NT2/D1 (cell line): ENCODE data around the gene TBX2.

Experiments used
- SUZ12 ChIP-seq: IDR thresholded peaks from 2 replicates; pipeline ENCODE4 v1.6.1; 2011; ENCODE audit not compliant: insufficient read length, insufficient read depth; ENCODE audit errors: extremely low read depth
- YY1 ChIP-seq: IDR thresholded peaks from 2 replicates; pipeline ENCODE4 v1.6.1; 2011; ENCODE audit not compliant: insufficient read length, insufficient read depth
- ZNF274 ChIP-seq: IDR thresholded peaks from 2 replicates; pipeline ENCODE4 v1.6.1; 2011; ENCODE audit warnings: mild to moderate bottlenecking, low read depth, low read length

GRCh38 chr17:61442878-61443474, 43.3 kb downstream of the TBX2 start:
- TF ChIP-seq SUZ12 (no peak), ZNF274 (no peak), YY1 (no peak)
